Astrocyte of the hippocampus (primary cell): ENCODE results near the gene VWA8.
"Not testable (repeated sequence)": the region's sequence is repeated elsewhere in the genome, so short reads cannot be mapped to it uniquely, and the experiment has no call there.

ENCODE experiments used
- DNase-seq: peaks from one replicate; pipeline ENCODE4 v3.0.0; 2011; ENCODE audit warnings: low read depth, low spot score

Gene VWA8

DNA sequence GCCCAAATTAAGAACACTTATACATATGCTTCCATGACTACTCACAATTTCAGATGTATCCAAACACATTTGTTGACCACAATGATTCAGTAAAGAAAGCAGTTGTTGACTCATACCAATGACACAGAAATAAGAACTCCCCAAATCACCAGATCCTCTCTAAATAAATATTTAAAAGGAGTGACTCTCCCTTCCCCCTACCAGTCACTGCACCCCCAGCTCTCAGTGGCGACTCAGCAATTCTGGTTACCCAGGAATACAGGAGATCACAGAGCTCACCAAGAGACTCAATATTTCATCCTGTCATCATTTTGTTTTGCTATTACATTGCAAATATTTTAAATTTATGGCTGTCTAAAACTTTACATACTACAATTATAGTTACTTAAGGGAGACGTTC is 372.0 kb downstream of the VWA8 start:
- peak; percentile 68 for DNase-seq

DNA sequence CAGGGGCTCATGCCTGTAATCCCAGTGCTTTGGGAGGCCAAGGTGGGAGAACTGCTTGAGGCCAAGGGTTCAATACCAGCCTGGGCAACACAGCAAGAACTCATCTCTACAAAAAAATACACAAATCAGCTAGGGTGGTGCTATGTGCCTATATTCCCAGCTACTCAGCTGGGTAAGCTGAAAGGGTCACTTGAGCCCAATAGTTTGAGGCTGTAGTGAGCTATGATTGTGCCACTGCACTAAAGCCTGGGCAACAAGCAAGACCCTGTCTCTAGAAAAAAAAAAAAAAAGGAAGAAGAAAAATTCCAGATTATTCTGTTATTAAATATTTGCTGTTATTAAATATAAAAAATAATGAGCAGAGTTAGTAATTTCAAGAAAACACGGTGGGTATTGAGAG is 372.5 kb downstream of the VWA8 start:
- no peak for DNase-seq

DNA sequence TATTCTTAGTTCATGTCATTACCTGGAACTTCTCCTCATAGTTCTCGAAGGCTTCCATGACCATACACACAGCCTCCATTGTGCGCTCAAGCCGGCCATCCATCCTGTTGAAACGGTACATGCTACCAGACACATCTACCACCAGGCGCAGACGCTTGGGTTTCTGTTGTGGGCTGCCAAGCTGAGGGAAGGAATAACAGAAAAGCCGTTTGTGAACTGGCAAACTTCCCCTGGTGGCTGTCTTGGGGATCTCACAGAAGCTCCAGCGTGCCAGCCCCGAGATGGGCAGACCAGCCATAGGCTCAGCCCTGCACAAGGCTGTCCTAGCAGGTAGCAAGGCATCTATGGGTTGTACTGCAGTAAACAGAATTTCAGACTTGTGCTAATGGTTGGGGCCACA is 373.4 kb downstream of the VWA8 start:
- no peak for DNase-seq

DNA sequence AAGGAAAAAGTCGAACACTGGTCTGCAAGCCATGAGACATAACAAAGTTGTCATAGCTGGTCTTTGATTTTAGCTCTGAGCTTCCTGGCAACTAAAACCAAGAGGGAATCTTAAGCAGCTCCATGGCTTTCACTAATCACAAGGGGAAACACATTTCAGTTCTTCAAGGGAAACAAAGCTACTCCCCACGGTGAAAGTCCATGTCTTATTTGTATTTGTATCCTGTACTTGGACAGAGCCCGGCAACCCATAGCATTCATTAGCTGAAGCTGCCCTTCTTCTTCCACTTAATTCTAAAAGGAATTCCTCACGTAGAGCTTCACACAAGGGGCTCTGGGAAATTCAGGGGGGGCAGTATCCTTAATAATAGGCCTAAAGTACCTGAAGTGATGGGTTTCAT is 374.7 kb downstream of the VWA8 start:
- no peak for DNase-seq

DNA sequence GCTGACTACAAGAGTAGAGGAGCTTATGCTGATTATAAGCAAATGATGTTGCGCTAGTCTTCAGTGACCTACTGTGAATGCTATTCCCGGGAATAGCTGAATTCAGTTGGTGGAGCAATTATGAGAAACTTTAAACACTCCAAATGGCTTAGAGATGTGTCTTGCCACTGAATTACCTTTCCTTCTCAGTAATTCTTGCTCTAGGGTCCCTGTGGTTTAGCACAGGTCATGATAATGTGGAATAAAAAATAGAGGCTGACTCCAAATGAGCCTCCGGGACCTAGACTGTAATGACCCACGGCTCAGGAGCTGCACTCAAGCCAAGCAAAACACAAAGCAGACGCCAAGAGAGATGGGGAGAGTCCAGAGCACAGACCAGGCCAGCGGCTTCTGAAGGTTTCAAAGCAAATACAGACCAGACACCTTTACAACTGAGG is 378.9 kb downstream of the VWA8 start:
- peak; percentile 67 for DNase-seq

DNA sequence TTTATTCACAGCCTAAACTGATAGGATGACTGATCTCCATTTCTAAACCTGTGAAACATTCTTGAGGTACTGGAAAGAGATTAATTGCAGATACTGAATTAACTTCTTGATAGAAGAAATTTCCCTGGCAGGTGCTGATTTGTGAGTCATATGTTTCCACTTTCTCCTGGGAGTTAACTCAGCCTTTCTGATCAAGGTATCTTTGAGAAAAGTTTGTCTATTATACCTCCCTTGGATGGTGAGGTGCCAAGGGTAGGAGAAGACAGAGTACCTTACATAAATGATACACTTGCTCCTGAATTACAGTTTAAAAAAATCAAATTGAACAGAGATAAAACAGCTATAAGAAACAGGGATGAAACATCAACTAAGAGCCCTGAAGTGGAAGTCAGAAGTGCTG is 380.6 kb downstream of the VWA8 start:
- DNase-seq, result no peak

DNA sequence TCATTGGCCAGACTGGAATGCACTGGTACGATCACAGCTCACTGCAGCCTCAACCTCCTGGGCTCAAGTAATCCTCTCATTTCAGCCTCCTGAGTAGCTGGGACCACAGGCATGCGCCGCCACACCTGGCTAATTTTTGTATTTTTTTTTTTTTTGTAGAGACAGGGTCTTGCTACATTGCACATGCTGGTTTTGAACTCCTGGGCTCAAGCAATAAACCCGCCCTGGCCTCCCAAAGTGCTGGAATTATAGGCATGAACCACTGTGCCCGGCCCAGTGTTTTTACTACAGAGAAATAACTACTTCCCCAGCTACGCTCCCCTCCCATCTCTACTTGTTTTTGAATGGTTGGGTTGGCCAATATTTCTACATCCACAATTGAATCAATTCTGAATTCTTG is 381.0 kb downstream of the VWA8 start:
- no peak for DNase-seq

DNA sequence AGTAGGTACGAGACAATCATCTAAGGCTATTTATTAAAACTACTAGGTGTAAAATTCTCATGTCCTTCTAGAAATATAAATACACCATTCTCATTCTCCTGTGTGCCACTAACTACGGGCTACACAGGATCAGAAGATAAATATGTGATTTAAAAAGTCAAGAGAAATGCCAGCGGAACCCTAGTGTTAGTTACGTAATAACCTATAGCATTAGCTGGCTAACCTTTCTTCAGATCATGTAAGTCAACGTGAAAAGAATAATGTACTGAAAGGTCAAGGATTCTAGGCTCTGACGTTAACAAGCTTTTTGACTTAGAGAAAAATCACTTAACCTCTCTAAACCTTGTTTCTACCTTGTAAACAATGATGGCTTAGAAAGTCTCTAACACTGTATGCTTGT is 381.7 kb downstream of the VWA8 start:
- no peak for DNase-seq

DNA sequence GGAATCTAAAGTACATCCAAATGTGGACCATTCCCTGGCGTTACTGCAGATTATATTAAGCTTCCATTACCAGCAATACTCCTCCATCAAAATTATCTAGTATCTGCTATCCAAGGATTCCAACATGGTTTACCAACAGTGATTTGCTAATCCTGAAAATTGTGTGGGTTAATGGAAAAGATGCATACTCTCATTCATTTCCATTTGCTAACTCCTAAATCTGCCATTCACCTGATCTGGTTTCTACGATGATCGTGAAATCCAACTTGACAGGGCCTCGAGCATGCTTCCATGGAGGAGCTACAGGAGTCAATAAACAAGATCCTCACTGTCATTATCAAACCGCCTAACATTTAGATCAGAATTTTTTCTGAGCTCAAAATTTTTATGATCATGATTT is 382.5 kb downstream of the VWA8 start:
- no peak for DNase-seq

DNA sequence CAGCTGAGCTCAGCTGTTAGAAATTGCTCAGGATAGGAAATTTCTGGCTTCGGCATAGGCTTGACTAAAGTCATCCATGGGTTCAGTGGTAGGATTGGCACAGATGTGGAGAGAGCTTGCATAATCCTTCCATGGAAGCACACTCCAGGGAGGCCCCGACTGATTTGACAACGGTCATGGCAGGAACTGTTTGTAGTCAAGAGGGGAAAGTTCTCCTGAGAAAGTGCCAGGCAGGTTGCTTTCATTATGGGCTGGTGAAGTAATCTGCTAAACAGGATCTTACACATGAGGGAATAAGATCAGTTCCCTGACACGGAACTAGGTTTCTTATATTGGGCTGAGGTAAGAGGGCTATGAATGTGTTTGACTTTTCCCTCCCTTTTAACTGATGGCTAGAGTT is 383.5 kb downstream of the VWA8 start:
- DNase-seq, result no peak

DNA sequence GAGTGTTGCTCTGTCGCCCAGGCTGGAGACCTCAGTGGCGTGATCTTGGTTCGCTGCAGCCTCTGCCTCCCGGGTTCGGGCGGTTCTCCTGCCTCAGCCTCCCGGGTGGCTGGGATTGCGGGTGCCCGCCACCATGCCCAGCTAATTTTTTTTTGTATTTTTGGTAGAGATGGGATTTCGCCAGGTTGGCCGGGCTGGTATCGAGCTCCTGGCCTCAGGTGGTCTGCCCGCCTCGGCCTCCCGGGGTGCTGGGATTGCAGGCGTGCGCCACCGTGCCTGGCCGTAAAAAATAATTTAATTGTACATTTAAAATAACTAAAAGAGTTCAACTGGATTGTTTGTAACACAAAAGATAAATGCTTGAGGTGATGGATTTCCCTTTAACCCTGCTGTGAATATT is 387.3 kb downstream of the VWA8 start:
- DNase-seq, result not testable (repeated sequence)

DNA sequence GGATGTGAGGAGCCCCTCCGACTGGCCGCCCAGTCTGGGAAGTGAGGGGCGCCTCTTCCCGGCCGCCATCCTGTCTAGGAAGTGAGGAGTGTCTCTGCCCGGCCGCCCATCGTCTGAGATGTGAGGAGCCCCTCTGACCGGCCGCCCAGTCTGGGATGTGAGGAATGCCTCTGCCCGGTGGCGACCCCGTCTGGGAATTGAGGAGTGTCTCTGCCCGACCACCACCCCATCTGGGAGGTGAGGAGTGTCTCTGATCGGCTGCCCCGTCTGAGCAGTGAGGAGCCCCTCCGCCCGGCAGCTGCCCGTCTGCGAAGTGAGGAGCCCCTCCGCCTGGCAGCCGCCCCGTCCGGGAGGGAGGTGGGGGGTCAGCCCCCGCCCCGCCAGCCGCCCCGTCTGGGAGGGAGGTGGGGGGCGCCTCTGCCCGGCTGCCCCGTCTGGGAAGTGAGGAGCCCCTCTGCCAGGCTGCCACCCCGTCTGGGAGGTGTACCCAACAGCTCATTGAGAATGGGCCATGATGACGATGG is 389.0 kb downstream of the VWA8 start:
- DNase-seq, result not testable (repeated sequence)

DNA sequence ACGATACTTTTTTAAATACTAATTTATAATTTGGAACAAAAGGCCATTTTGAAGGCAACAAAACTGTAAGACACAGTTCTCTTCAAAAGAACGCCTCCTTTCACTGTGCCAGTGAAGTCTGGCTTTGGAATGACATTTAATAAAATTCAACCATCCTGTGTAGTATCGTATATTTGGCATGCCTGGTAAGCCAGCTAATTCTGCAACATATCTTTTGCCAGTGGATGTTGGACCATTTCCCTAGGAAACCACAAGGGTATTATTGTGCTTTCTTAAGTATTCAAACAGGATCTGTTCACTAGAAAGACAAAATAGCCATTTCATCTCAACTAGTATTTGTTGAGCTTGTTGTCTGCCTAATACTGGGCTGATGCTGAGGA is 391.9 kb downstream of the VWA8 start:
- peak; percentile 89 for DNase-seq

DNA sequence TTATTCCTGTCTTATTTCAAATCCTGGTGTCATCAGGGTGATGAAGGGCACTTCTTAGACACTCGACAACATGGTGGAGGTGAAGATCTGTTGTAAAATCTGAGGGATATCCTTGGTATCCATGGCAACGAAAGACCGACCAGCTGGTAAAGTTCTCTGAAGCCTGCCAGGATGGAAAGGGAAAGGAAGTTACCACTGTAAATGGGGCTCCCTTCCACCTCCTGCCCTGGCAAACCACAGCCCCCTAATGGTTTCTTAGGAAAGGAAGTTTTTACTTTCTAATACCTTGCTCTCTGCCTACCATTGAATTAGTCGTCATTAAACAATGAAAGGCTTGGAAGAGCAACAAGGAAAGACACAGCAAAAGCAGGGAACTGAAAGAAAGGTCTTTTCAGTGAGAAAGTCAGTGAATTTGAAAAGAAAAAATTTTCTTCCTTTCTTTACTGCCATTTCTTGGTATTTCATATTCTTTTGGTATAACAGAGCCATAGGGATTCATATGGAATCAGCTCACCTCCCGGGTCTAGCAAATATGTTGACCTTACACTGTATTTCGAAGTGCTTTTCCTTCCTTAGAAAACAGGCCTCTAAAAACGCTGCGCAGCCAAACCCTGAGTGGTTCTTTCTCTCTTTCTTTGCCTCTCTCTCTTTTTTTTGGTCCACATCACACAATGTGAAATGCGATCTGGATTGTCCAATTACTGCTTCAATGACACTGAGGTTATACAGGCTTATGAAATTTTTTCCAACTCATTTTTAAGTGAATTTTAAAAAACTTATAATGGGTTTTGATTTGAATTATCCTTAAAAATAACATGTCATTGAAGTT is 392.6 kb downstream of the VWA8 start:
- no peak for DNase-seq

DNA sequence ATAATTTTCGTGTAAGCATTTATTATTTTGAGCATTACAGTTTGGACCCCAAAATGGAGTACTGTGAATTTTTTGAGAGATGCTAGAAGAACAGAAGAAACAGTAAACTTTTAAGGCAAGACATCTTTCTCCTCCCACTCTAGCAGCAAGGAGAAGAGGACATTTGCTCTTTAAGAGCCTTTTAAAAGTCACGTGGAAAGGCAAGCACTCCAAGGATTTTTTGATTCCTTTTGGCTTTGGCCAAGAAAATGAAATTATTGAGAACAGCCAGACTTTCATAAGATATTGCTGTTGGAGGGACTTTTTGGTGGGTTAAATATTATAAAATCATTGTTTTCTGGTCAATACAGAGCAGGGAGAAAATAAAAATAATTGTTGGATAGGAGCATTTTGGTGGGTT is 393.5 kb downstream of the VWA8 start:
- DNase-seq, result no peak

DNA sequence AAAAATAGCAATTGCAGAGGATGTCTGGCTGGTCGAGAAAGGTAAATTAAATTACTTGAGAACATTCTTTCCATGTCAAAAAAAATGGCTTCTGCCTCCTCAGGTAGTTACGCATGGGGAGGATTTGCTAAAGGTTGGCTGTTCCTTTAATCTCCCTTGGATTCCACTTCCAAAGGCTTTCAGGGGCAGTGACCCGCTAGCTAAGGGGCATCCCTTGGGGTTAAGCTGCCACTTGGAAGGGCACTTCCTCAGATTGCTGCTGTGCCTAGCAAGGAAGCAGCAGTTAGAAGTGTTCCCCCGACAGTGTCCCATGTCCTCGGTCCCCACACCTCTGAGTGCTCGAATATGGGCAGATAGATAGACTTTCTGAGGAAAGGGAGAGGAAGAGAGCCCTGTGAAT is 395.1 kb downstream of the VWA8 start:
- DNase-seq, result no peak

DNA sequence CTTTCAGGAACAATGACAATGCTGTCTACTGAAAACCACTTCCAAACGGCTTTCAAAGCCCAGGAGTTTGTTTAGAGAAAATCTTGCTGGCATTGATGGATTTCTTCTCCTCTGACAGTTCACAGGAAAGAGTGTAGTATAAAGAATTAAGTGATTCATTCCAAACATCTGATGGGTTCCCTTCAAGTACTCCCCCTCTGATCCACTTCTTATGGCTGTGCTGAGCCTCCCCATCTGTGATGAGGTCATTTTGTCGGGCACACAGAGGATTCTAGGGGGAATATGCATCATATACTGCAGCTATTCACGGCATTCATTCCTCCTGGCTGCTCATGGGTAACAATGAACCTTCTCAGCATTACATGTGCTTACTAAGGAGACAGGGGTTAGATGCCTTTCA is 395.7 kb downstream of the VWA8 start:
- DNase-seq, result peak; percentile 88

DNA sequence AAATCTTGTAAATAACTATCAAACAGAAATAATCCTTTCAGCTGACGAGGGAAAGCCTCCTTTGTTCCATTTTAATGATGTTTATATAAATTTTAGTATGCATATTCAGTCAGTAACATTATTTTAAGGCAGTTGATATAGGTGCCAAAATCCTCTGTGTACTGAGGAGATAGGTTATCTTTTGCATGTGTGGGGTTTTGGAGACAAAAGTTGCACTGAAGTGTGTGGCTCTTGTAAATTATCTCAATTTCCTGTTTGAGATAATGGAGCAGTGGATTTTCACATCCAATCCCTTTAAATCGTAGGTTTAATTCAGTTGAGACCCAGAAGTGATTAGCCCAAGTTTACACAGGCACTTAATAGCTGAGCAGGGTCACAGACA is 396.9 kb downstream of the VWA8 start:
- DNase-seq, result no peak

DNA sequence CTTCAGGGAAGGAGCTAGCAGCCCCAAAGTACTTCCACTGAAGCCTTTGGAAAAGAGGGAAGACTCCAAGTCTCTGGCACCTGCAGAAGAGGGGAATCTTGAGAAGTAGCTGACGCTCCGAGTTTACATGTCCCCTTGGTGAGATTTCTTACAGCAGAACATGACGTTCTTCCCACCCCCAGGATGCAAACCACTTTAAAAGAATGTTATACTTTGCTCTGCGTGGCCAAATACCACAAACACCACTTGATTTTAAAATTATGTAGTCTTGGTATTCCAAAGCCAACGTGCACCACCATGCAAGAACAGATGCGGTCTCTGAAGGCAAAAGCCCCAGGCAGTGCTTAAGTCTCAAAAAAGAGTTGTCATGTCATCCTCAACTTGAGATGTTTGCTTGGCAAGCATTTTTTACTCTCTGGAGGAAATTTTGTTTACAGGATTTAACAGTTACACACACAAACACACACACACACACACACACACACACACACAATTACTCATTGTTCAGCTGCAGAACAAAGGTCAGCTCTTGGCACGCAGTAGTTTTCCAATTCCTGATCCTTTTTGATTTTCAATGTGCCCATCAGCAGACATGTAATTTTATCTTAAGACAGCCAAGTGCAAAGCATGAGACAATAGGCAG is 397.4 kb downstream of the VWA8 start:
- peak; percentile 89 for DNase-seq

DNA sequence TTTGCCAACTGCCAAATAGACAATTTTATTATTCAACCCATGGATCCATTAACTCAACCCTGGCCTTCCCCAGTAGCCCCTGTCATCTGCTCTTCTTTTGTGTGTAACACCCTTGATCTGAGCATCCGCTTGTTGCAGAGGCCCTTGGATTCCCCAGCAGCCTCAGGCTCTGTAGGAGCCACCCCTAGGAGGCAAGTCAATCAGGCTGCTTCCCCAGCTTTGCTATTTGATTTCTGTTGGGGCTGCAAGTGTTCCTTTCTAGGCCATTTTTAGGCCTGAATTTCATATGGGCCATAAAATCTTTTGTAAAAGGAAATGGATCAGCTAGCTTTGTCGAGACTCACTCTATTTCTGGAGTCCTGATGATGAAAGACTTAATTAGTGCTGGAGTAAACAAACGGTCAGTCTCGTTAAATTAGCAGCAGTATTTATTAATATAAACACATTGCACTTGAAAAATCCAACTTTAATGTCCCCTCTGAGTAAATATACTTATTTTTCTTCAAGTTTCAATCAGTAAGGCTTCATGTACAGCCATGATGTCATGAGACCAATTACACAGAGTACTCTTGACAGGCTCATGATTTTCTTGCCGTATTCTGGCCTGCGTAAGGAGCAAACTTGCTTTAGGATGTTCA is 398.2 kb downstream of the VWA8 start:
- no peak for DNase-seq

DNA sequence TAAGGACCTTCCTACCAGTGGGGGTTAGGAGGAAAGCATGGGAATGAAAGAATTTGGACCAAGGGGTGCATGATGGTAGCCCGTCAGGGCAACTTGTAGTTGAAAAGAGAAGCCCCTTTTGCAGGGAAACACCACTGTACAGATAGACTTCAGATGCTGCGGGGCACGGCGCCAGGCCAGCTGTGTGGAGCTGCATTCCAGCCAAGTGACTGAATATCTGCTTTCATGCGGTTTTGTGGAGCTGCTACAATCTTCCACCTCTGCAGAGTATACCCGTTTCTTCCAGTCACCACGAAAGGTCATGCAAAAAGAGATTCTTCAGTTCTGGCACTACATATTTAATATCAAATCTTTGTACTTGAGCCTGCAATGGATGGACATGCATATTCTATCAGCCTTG is 398.8 kb downstream of the VWA8 start:
- peak; percentile 88 for DNase-seq

DNA sequence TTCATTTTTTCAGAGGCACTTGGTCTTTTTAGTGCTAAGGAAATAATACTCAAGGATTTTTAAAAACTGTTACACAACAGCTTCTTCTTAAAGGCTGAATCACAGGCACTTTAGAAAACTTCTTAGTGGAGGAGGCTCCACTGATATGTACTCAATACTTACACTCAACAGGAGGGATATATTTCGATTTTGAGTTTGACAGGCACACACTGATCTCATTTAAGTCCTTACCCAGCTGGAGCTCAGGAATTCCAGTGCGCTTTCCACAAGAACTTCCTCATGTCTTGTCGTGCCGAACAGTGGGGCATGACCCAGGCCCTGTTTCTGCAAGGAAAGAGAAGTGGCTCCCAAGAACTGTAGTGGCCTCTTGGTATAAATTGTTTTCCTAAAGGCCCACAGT is 399.7 kb downstream of the VWA8 start:
- DNase-seq, result no peak
